PFSK-1 (cell line): Measurements from ENCODE around the gene HSPG2.

Experiments used
- FOXP2 ChIP-seq: optimal IDR thresholded peaks from 2 replicates; pipeline ENCODE3; 2011; ENCODE audit warnings: borderline replicate concordance, control low read depth, inconsistent platforms; ENCODE audit not compliant: insufficient read depth; ENCODE audit errors: extremely low read length, extremely low read depth
- POLR2AphosphoS5 ChIP-seq: IDR thresholded peaks from 2 replicates; pipeline ENCODE4 v1.6.1; 2012; ENCODE audit warnings: low read depth, mild to moderate bottlenecking, control low read depth, low read length, moderate library complexity
- TAF1 ChIP-seq: IDR thresholded peaks from 2 replicates; pipeline ENCODE4 v1.6.1; 2012; ENCODE audit warnings: low read length, control low read depth, borderline replicate concordance; ENCODE audit not compliant: insufficient read depth
- TF ChIP-seq, protein P1 (sequence below), 2 experiments: IDR thresholded peaks; 2 replicates each; pipeline versions ENCODE4 v1.6.1 to v1.8.0; 2011 to 2012; ENCODE audit warnings: low read depth in 2 of 2, low read length in 2 of 2, control low read depth in 1 of 2, inconsistent platforms in 1 of 2, mild to moderate bottlenecking in 1 of 2, moderate library complexity in 1 of 2; ENCODE audit not compliant: insufficient read depth in 1 of 2

DNA sequence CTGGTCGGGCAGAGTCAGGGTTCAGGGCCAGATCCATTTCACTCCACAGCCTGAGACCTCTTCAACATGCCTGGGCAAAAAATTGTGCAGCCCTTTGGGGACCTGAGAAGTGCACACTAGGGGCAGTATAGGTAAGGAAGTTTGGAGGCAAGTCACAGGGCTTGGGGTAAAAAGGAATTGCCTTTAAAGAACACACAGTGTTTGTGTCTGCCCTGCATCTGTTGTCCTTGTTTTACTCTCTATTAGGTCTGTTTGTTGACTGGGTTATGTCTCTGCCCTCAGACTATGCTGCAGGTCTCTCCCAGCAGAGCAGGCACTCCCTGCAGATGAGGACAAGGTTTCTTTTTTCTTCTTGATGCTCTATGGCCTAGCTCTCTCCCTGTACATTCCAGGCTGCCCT is 103.0 kb downstream of the HSPG2 start:
- no peak for TF ChIP-seq POLR2AphosphoS5
- TF ChIP-seq, protein P1, sequence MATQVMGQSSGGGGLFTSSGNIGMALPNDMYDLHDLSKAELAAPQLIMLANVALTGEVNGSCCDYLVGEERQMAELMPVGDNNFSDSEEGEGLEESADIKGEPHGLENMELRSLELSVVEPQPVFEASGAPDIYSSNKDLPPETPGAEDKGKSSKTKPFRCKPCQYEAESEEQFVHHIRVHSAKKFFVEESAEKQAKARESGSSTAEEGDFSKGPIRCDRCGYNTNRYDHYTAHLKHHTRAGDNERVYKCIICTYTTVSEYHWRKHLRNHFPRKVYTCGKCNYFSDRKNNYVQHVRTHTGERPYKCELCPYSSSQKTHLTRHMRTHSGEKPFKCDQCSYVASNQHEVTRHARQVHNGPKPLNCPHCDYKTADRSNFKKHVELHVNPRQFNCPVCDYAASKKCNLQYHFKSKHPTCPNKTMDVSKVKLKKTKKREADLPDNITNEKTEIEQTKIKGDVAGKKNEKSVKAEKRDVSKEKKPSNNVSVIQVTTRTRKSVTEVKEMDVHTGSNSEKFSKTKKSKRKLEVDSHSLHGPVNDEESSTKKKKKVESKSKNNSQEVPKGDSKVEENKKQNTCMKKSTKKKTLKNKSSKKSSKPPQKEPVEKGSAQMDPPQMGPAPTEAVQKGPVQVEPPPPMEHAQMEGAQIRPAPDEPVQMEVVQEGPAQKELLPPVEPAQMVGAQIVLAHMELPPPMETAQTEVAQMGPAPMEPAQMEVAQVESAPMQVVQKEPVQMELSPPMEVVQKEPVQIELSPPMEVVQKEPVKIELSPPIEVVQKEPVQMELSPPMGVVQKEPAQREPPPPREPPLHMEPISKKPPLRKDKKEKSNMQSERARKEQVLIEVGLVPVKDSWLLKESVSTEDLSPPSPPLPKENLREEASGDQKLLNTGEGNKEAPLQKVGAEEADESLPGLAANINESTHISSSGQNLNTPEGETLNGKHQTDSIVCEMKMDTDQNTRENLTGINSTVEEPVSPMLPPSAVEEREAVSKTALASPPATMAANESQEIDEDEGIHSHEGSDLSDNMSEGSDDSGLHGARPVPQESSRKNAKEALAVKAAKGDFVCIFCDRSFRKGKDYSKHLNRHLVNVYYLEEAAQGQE (IDR thresholded peaks at IDR 0.05; ENCODE audit: insufficient read depth in 1 of 2, low read depth in 2 of 2, low read length in 2 of 2) = no peak
- no peak for TF ChIP-seq FOXP2
- no peak for TF ChIP-seq TAF1
